Activated T-cell treated with anti-CD3 and anti-CD28 coated beads, Interleukin-2, amount 50 U/mL, for 72 hours (primary cell): ENCODE measurements around the gene CCT3. TPM values are rescaled to one million over a fixed set of nuclear protein-coding genes. Genes with fewer than 3 reads are reported as not detected.
A peak's percentile ranks its signal among the peaks of the same experiment; 100 is the strongest.
"Not testable (repeated sequence)": the region's sequence is repeated elsewhere in the genome, so short reads cannot be mapped to it uniquely, and the experiment has no call there.

Experiments
- ATAC-seq, 2 donors: fragments of 150-1000 bp; cut with Tn5 transposase; replicated peaks in 1 of 2; 2 replicates each; pipeline ENCODE4 v1.10.0; 2021; ENCODE audit warnings: moderate library complexity in 2 of 2, mild to moderate bottlenecking in 1 of 2
- DNase-seq, 2 donors: peaks; one replicate each; pipeline ENCODE4 v3.0.0; 2021 to 2022; ENCODE audit warnings: mixed read lengths in 1 of 2
- H3K27ac Mint-ChIP-seq: one replicate; pipeline ENCODE4 v1.8.0; 2022; ENCODE audit warnings: mild to moderate bottlenecking, moderate library complexity, mixed read lengths
- H3K27me3 Mint-ChIP-seq: one replicate; pipeline ENCODE4 v1.8.0; 2022; ENCODE audit warnings: low read depth, mixed read lengths
- H3K36me3 Mint-ChIP-seq, 2 donors: one replicate each; pipeline ENCODE4 v1.8.0; 2022; ENCODE audit warnings: mixed read lengths in 2 of 2, mild to moderate bottlenecking in 1 of 2; ENCODE audit not compliant: insufficient read depth in 2 of 2
- H3K4me1 Mint-ChIP-seq: one replicate; pipeline ENCODE4 v1.8.0; 2022; ENCODE audit warnings: low read depth, mixed read lengths
- H3K4me3 Mint-ChIP-seq, 2 donors: one replicate each; pipeline ENCODE4 v1.8.0; 2022; ENCODE audit warnings: mild to moderate bottlenecking in 2 of 2, mixed read lengths in 2 of 2, moderate library complexity in 2 of 2
- H3K9me3 Mint-ChIP-seq, 2 donors: one replicate each; pipeline ENCODE4 v1.8.0; 2022; ENCODE audit warnings: mixed read lengths in 2 of 2
- total RNA-seq, 2 donors: library from RNA; stranded (reverse); gene quantifications; one replicate each; pipeline ENCODE4 v1.2.3, GENCODE V29; 2022

Gene CCT3
- total RNA-seq, 2 donors from 2014 or later = 183 to 221 TPM

GRCh38 chr1:156365754-156366153, 27.7 kb upstream of the CCT3 start:
- DNase-seq (no peak), ATAC-seq (no peak)
- no peak overlapping the region for H3K4me3 Mint-ChIP-seq
- H3K9me3 Mint-ChIP-seq = no peaks in the 10 kb centered on the region
- no peak overlapping the region for H3K27ac Mint-ChIP-seq
- H3K4me1 Mint-ChIP-seq = no peaks in the 10 kb centered on the region
- H3K36me3 Mint-ChIP-seq = no peaks in the 10 kb centered on the region
- H3K27me3 Mint-ChIP-seq = peaks cover 42% of the 10 kb centered on the region

- DNase-seq (no peak), ATAC-seq (no peak)
- no peaks in the 10 kb centered on the region for H3K9me3 Mint-ChIP-seq
- H3K27ac Mint-ChIP-seq = no peak overlapping the region
- H3K27me3 Mint-ChIP-seq = peaks cover 49% of the 10 kb centered on the region
- H3K36me3 Mint-ChIP-seq = no peaks in the 10 kb centered on the region
- no peak overlapping the region for H3K4me3 Mint-ChIP-seq
- H3K4me1 Mint-ChIP-seq = peaks cover 15% of the 10 kb centered on the region
These were observed 22.4 kb upstream of the CCT3 start for GRCh38 chr1:156360534-156360933.

- Mint-ChIP-seq H3K4me1 (peaks cover 15% of the 10 kb centered on the region), H3K9me3 (no peaks in the 10 kb centered on the region), H3K36me3 (no peaks in the 10 kb centered on the region), H3K27me3 (peaks cover 44% of the 10 kb centered on the region), H3K27ac (no peak overlapping the region), H3K4me3 (no peak overlapping the region)
- ATAC-seq = no peak
- DNase-seq = no peak
These were observed 21.9 kb upstream of the CCT3 start for GRCh38 chr1:156359973-156360372.

- H3K27ac Mint-ChIP-seq = no peak overlapping the region
- no peak for ATAC-seq
- peaks cover 37% of the 10 kb centered on the region for H3K27me3 Mint-ChIP-seq
- H3K9me3 Mint-ChIP-seq = no peaks in the 10 kb centered on the region
- no peak overlapping the region for H3K4me3 Mint-ChIP-seq
- peaks cover 15% of the 10 kb centered on the region for H3K4me1 Mint-ChIP-seq
- no peaks in the 10 kb centered on the region for H3K36me3 Mint-ChIP-seq
- no peak for DNase-seq
These were observed 21.2 kb upstream of the CCT3 start for GRCh38 chr1:156359249-156359648.

GRCh38 chr1:156358641-156359040, 20.5 kb upstream of the CCT3 start:
- Mint-ChIP-seq H3K27ac (no peak overlapping the region), H3K36me3 (no peaks in the 10 kb centered on the region), H3K4me3 (no peak overlapping the region), H3K4me1 (peaks cover 15% of the 10 kb centered on the region), H3K9me3 (no peaks in the 10 kb centered on the region), H3K27me3 (peaks cover 37% of the 10 kb centered on the region)
- DNase-seq = no peak
- ATAC-seq = no peak

GRCh38 chr1:156357977-156358376, 19.9 kb upstream of the CCT3 start:
- H3K4me3 Mint-ChIP-seq = no peak overlapping the region
- H3K36me3 Mint-ChIP-seq = no peaks in the 10 kb centered on the region
- no peak overlapping the region for H3K27ac Mint-ChIP-seq
- H3K4me1 Mint-ChIP-seq = peaks cover 15% of the 10 kb centered on the region
- no peak for DNase-seq
- H3K9me3 Mint-ChIP-seq = no peaks in the 10 kb centered on the region
- ATAC-seq = no peak
- peaks cover 37% of the 10 kb centered on the region for H3K27me3 Mint-ChIP-seq

- H3K9me3 Mint-ChIP-seq = no peaks in the 10 kb centered on the region
- H3K4me1 Mint-ChIP-seq = peaks cover 15% of the 10 kb centered on the region
- H3K27ac Mint-ChIP-seq = no peak overlapping the region
- no peaks in the 10 kb centered on the region for H3K36me3 Mint-ChIP-seq
- H3K27me3 Mint-ChIP-seq = peaks cover 37% of the 10 kb centered on the region
- ATAC-seq (peak; percentile 96), DNase-seq (peak; percentile 72 to 73)
- H3K4me3 Mint-ChIP-seq = peak overlapping the region in 1 of 2 donors; percentile 5
These were observed 18.9 kb upstream of the CCT3 start for GRCh38 chr1:156356875-156357534.

- no peaks in the 10 kb centered on the region for H3K9me3 Mint-ChIP-seq
- ATAC-seq (peak; percentile 63 to 69), DNase-seq (no peak)
- H3K36me3 Mint-ChIP-seq = no peaks in the 10 kb centered on the region
- peaks cover 37% of the 10 kb centered on the region for H3K27me3 Mint-ChIP-seq
- peaks cover 15% of the 10 kb centered on the region for H3K4me1 Mint-ChIP-seq
- no peak overlapping the region for H3K27ac Mint-ChIP-seq
- H3K4me3 Mint-ChIP-seq = peak overlapping the region in 1 of 2 donors; percentile 5
These were observed 18.3 kb upstream of the CCT3 start for GRCh38 chr1:156356262-156356874.

GRCh38 chr1:156352481-156352880, 14.4 kb upstream of the CCT3 start:
- H3K9me3 Mint-ChIP-seq, H3K27ac Mint-ChIP-seq, ATAC-seq, H3K36me3 Mint-ChIP-seq, DNase-seq, H3K27me3 Mint-ChIP-seq, H3K4me3 Mint-ChIP-seq: not testable (repeated sequence)
- peaks cover 15% of the 10 kb centered on the region for H3K4me1 Mint-ChIP-seq

GRCh38 chr1:156347331-156347730, 9.2 kb upstream of the CCT3 start:
- ATAC-seq = no peak
- H3K4me1 Mint-ChIP-seq = no peaks in the 10 kb centered on the region
- no peak for DNase-seq
- H3K4me3 Mint-ChIP-seq = no peak overlapping the region
- no peak overlapping the region for H3K27ac Mint-ChIP-seq
- no peaks in the 10 kb centered on the region for H3K9me3 Mint-ChIP-seq
- H3K27me3 Mint-ChIP-seq = peaks cover 8% of the 10 kb centered on the region
- no peaks in the 10 kb centered on the region for H3K36me3 Mint-ChIP-seq

- ATAC-seq (no peak), DNase-seq (no peak)
- no peaks in the 10 kb centered on the region for H3K4me1 Mint-ChIP-seq
- H3K36me3 Mint-ChIP-seq = no peaks in the 10 kb centered on the region
- H3K27ac Mint-ChIP-seq = no peak overlapping the region
- no peak overlapping the region for H3K4me3 Mint-ChIP-seq
- no peaks in the 10 kb centered on the region for H3K9me3 Mint-ChIP-seq
- H3K27me3 Mint-ChIP-seq = peaks cover 8% of the 10 kb centered on the region
These were observed 8.5 kb upstream of the CCT3 start for GRCh38 chr1:156346636-156347035.

GRCh38 chr1:156346035-156346434, 7.9 kb upstream of the CCT3 start:
- not testable (repeated sequence) for H3K4me1 Mint-ChIP-seq, DNase-seq, H3K36me3 Mint-ChIP-seq, H3K9me3 Mint-ChIP-seq, H3K4me3 Mint-ChIP-seq, H3K27me3 Mint-ChIP-seq, ATAC-seq, H3K27ac Mint-ChIP-seq

GRCh38 chr1:156344409-156344808, 6.3 kb upstream of the CCT3 start:
- ATAC-seq (no peak), DNase-seq (no peak)
- H3K4me1 Mint-ChIP-seq = peaks cover under 1% of the 10 kb centered on the region
- no peak overlapping the region for H3K27ac Mint-ChIP-seq
- H3K4me3 Mint-ChIP-seq = no peak overlapping the region
- H3K36me3 Mint-ChIP-seq = no peaks in the 10 kb centered on the region
- peaks cover 8% of the 10 kb centered on the region for H3K27me3 Mint-ChIP-seq
- no peaks in the 10 kb centered on the region for H3K9me3 Mint-ChIP-seq
